ENCODE measurements around the gene TMC1. TPM values are rescaled to one million over a fixed set of nuclear protein-coding genes. Genes with fewer than 3 reads are reported as not detected.

Gene TMC1
- total and polyA plus RNA-seq, 12 donors: 0.01 to 0.67 (median 0.43) TPM; not detected in 6

DNA sequence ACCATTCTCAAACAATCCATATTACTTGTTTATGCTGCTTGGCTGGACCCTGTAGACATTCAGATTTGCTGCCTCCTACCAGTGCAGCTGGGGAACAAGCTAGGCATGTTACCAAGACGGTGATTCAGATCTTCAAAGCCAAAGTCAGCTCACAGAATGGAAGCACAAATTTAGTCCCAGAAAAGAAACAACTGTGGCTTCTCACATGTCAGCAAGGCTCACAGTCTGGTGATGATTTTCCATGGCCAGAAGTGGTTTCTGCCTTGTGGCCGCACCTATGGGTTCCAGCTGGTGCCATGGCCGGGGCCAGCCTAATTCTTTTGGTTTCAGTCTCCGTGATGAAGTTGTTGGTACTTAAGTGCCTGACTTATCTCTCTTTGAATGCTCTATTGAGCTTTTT is 182.2 kb downstream of the TMC1 start:
- Histone ChIP-seq H3K27me3 (peaks cover 0 to 1% (median 0%) of the 10 kb centered on the region in 7 donors), H3K4me1 (no peaks in the 10 kb centered on the region), H3K4me3 (no peak overlapping the region), H3K27ac (no peak overlapping the region), H3K36me3 (no peaks in the 10 kb centered on the region), H3K9me3 (no peaks in the 10 kb centered on the region)
- WGBS, 2 donors: 64 to 76% methylated on average over 4 of the region's 4 CpGs
- intact Hi-C loops (cut with DNase I): no loop called here
- TF ChIP-seq, protein P1, sequence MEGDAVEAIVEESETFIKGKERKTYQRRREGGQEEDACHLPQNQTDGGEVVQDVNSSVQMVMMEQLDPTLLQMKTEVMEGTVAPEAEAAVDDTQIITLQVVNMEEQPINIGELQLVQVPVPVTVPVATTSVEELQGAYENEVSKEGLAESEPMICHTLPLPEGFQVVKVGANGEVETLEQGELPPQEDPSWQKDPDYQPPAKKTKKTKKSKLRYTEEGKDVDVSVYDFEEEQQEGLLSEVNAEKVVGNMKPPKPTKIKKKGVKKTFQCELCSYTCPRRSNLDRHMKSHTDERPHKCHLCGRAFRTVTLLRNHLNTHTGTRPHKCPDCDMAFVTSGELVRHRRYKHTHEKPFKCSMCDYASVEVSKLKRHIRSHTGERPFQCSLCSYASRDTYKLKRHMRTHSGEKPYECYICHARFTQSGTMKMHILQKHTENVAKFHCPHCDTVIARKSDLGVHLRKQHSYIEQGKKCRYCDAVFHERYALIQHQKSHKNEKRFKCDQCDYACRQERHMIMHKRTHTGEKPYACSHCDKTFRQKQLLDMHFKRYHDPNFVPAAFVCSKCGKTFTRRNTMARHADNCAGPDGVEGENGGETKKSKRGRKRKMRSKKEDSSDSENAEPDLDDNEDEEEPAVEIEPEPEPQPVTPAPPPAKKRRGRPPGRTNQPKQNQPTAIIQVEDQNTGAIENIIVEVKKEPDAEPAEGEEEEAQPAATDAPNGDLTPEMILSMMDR (IDR thresholded peaks at IDR 0.05): no peak
- DNase-seq: no peak
- no peak for ATAC-seq

DNA sequence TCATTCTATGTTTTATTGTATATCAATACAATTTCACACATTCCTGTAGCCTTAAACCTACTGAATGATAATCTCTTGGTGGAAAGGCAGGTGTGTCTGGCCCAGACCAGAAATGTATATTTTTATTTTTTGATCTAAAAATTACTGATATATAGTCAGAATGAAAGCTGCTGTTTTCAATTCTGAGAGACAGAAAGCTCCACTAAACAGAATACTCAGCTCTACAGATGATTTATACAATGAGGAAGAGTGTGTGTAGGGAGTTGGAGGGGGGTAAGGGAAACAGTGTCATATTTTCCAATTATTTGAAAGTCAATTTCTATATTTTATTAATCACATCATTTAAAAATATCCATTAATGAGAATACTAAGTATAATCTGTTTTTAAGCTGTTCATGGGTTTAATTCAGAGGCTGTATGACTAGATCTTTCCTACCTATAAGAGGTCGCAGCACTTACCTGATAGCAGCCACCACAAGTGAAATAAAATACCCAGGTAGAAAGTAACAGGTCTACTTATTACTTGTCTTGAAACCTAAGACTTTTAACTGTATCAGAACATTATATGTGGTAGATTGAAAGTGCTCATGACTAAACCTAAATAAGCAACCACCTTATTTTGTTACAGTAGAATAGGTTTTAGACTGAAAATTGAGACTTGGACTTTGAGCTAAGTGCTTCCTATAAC is 183.4 kb downstream of the TMC1 start:
- Histone ChIP-seq H3K4me3 (no peak overlapping the region), H3K4me1 (no peaks in the 10 kb centered on the region), H3K9me3 (no peaks in the 10 kb centered on the region), H3K27ac (no peak overlapping the region), H3K36me3 (no peaks in the 10 kb centered on the region), H3K27me3 (no peaks in the 10 kb centered on the region)
- WGBS, 2 donors: 95 to 96% methylated on average over 1 of the region's 1 CpG
- intact Hi-C loops (cut with DNase I): no loop called here
- no peak for DNase-seq
- ATAC-seq: no peak
- TF ChIP-seq, protein P1 (IDR thresholded peaks at IDR 0.05): no peak

DNA sequence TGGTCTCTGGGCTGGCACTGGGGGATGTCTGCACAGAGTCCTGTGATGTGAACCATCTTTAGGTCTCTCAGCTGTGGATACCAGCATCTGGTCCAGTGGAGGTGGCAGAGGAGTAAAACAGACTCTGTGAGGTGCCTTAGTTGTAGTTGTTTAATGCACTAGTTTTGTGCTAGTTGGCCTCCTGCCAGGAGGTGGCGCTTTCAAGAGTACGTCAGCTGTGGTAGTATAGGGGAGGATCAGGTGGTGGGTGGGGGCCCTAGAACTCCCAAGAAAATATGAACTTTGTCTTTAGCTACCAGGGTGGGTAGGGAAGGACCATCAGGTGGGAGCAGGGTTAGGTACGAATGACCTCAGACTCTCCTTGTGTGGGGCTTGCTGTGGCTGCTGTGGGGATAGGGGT is 197.1 kb downstream of the TMC1 start:
- 74 to 85% methylated on average over 3 of the region's 3 CpGs for WGBS, 2 donors
- Histone ChIP-seq H3K27ac (no peak overlapping the region), H3K4me3 (no peak overlapping the region), H3K36me3 (no peaks in the 10 kb centered on the region), H3K27me3 (no peaks in the 10 kb centered on the region), H3K4me1 (no peaks in the 10 kb centered on the region), H3K9me3 (peaks cover 0 to 6% (median 0%) of the 10 kb centered on the region in 11 donors)
- TF ChIP-seq, protein P1 (IDR thresholded peaks at IDR 0.05): no peak
- DNase-seq (no peak), ATAC-seq (no peak)
- intact Hi-C loops (cut with DNase I): no loop called here

DNA sequence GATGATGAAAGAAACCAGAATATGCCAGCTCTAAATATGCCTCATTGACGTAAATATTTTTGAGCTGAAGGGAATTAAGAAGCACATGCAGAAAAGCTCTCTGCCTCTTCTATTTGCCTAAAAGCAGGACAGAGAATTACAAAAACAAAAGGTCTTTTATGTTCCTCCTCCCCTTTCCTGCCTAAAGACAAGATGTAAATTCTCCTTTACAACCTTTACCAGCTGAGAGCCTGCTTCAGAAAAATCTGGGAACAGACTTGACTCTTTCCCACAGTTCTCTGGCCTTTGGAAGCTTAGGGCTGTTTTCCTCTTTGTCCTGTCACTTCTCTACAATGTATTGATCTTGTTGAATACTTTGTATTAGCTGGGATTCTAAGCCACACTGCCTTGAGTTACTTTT is 199.7 kb downstream of the TMC1 start:
- Histone ChIP-seq H3K4me1 (no peaks in the 10 kb centered on the region), H3K27ac (no peak overlapping the region), H3K9me3 (peaks cover 0 to 14% (median 0%) of the 10 kb centered on the region in 11 donors), H3K36me3 (no peaks in the 10 kb centered on the region), H3K4me3 (no peak overlapping the region), H3K27me3 (no peaks in the 10 kb centered on the region)
- ATAC-seq (no peak), DNase-seq (no peak)
- intact Hi-C loops (cut with DNase I): loop anchor here in 1 of 10 donors (2.0 kb wide), 1 partner anchor 36 kb away; no protein-coding TSS in a partner anchor
- 81 to 96% methylated on average over 1 of the region's 1 CpG for WGBS, 2 donors
- TF ChIP-seq, protein P1 (IDR thresholded peaks at IDR 0.05): no peak
